ENCODE measurements around the gene TNS3.

The TNS3 gene

GRCh38 chr7:47226696-47227095, 355.2 kb downstream of the TNS3 start:
- Mint-ChIP-seq H3K27ac (no peak overlapping the region), H3K4me1 (ENCODE audit: low read depth) (no peaks in the 10 kb centered on the region), H3K36me3 (ENCODE audit: low read depth) (no peaks in the 10 kb centered on the region), H3K4me3 (no peak overlapping the region), H3K9me3 (no peaks in the 10 kb centered on the region), H3K27me3 (ENCODE audit: low read depth) (no peaks in the 10 kb centered on the region)

DNA sequence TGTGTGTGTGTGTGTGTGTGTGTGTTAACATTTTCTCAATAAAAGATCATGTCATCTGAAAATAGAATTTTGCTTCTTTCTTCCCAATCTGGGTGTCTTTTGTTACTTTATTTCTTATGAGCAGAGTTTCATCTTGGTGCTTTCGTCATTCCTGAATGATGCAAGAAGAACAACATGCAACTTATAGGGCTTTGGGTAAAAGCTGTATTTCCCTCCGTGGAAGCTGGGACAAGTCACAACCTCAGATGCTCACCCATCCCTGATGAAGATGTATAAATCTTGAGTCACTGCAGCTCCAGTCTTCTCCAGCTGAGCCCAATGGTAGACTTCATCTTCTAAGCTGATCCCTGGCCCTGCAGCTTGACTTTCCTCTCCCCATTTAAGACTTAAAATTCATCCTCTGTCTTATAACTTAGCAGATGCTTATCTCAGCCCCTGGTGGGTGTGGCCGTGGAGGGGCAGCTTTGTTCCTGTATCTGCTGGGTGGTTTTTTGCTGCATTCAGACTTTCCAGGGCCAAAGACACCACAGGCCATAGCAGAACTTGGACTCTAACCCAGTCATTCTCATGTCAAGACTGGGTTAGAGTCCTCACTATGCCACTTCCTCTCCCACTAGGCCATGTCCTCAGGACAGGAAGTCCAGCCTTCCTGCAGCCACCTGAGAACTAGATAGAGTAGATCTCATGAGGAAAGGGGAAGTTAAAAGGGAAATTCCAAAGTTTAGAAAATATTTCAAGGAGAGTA, 356.4 kb downstream of the TNS3 start:
- H3K9me3 Mint-ChIP-seq = no peaks in the 10 kb centered on the region
- no peaks in the 10 kb centered on the region for H3K36me3 Mint-ChIP-seq (ENCODE audit: low read depth)
- H3K4me1 Mint-ChIP-seq (ENCODE audit: low read depth) = no peaks in the 10 kb centered on the region
- H3K27me3 Mint-ChIP-seq (ENCODE audit: low read depth) = no peaks in the 10 kb centered on the region
- H3K27ac Mint-ChIP-seq = no peak overlapping the region
- H3K4me3 Mint-ChIP-seq = no peak overlapping the region

Data from T-helper 1 cell treated with Interleukin-12 subunit alpha and Interleukin-12 subunit beta and Interleukin-4 antibody, amounts not matched to agents 30 μg/mL and 1 μg/mL, for 36 hours (primary cell).